HG02840 (cell line): Measurements from ENCODE around the gene HIPK3.

ENCODE experiments used
- ATAC-seq: cut with Tn5 transposase; IDR thresholded peaks from one replicate; pipeline ENCODE4 v1.9.1; 2021; ENCODE audit warnings: mild to moderate bottlenecking, moderate library complexity, moderate number of reproducible peaks; ENCODE audit not compliant: unreplicated experiment, low FRiP score

Gene HIPK3

GRCh38 chr11:33384220-33384619, 127.0 kb downstream of the HIPK3 start:
- no peak for ATAC-seq

GRCh38 chr11:33387581-33387980, 130.4 kb downstream of the HIPK3 start:
- ATAC-seq = peak; percentile 36

GRCh38 chr11:33387996-33388395, 130.8 kb downstream of the HIPK3 start:
- peak; percentile 47 for ATAC-seq

GRCh38 chr11:33388793-33389525, 131.8 kb downstream of the HIPK3 start:
- ATAC-seq = no peak

GRCh38 chr11:33389635-33390034, 132.5 kb downstream of the HIPK3 start:
- peak; percentile 49 for ATAC-seq

GRCh38 chr11:33390944-33391892, 134.0 kb downstream of the HIPK3 start:
- no peak for ATAC-seq

GRCh38 chr11:33391893-33392251, 134.7 kb downstream of the HIPK3 start:
- ATAC-seq = no peak

- ATAC-seq = no peak
These were observed 137.4 kb downstream of the HIPK3 start for GRCh38 chr11:33394431-33395109.

- no peak for ATAC-seq
These were observed 139.2 kb downstream of the HIPK3 start for GRCh38 chr11:33396361-33396760.

GRCh38 chr11:33399421-33399820, 142.2 kb downstream of the HIPK3 start:
- ATAC-seq = no peak

GRCh38 chr11:33402066-33402465, 144.9 kb downstream of the HIPK3 start:
- ATAC-seq = no peak

- no peak for ATAC-seq
These were observed 146.2 kb downstream of the HIPK3 start for GRCh38 chr11:33403344-33403743.

- no peak for ATAC-seq
These were observed 148.8 kb downstream of the HIPK3 start for GRCh38 chr11:33405834-33406602.
